Measurements from ENCODE around the gene PROM1.

PROM1 gene

DNA sequence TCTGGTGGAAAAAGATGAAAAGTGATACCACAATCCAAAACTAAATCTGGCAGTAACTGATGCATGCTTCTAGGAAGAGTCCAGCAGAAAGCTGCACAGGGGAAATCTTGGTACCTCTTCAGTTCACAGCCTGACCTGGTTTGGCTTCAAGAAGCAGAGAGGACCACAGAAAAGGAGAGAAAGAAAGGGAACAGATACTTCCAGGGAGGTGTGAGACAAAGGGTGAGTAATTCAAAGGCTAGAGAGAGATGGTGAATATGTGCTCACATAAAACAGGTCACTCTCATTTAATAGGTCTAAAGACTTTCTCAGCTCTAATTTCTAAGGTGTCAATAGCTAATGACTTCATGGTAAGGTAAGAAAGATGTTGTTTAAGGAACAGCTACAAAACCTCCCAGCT, 132.0 kb downstream of the PROM1 start:
- TF ChIP-seq, protein P1, sequence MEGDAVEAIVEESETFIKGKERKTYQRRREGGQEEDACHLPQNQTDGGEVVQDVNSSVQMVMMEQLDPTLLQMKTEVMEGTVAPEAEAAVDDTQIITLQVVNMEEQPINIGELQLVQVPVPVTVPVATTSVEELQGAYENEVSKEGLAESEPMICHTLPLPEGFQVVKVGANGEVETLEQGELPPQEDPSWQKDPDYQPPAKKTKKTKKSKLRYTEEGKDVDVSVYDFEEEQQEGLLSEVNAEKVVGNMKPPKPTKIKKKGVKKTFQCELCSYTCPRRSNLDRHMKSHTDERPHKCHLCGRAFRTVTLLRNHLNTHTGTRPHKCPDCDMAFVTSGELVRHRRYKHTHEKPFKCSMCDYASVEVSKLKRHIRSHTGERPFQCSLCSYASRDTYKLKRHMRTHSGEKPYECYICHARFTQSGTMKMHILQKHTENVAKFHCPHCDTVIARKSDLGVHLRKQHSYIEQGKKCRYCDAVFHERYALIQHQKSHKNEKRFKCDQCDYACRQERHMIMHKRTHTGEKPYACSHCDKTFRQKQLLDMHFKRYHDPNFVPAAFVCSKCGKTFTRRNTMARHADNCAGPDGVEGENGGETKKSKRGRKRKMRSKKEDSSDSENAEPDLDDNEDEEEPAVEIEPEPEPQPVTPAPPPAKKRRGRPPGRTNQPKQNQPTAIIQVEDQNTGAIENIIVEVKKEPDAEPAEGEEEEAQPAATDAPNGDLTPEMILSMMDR (IDR thresholded peaks at IDR 0.05; ENCODE audit: insufficient read depth, low read length, poor library complexity, severe bottlenecking) = no peak
- Histone ChIP-seq H3K27me3 (replicated peaks; ENCODE audit: control insufficient read depth, insufficient read depth, low read length) (no peaks in the 10 kb centered on the region), H3K4me3 (replicated peaks; ENCODE audit: low read depth, low read length) (no peak overlapping the region), H3K36me3 (ENCODE audit: control insufficient read depth, insufficient read depth, low read length) (no peaks in the 10 kb centered on the region)
- DNase-seq (ENCODE audit: extremely low read depth, insufficient read length) = no peak

DNA sequence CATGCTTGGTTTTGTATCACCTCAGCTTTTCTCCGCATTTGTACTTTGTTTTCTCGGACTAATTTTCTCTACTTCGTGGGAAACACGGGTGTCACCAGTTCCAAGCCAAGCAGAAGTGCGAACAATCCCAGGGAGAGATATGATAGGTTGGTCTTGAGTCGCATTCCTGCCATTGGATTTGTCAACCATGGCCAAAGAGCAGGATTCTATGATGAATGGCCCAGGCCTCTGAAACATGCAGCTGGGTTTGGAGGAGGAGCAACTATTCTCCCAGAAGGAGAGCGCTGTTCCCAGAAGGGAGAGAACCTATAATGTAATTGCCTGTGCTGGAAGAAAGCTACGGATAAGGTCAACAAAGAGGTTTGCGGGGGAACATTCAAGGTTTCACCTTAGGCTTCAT, 135.0 kb downstream of the PROM1 start:
- Histone ChIP-seq H3K36me3 (ENCODE audit: control insufficient read depth, insufficient read depth, low read length) (no peaks in the 10 kb centered on the region), H3K4me3 (replicated peaks; ENCODE audit: low read depth, low read length) (no peak overlapping the region), H3K27me3 (replicated peaks; ENCODE audit: control insufficient read depth, insufficient read depth, low read length) (no peaks in the 10 kb centered on the region)
- TF ChIP-seq, protein P1 (IDR thresholded peaks at IDR 0.05; ENCODE audit: insufficient read depth, low read length, poor library complexity, severe bottlenecking) = no peak
- DNase-seq (ENCODE audit: extremely low read depth, insufficient read length) = no peak

DNA sequence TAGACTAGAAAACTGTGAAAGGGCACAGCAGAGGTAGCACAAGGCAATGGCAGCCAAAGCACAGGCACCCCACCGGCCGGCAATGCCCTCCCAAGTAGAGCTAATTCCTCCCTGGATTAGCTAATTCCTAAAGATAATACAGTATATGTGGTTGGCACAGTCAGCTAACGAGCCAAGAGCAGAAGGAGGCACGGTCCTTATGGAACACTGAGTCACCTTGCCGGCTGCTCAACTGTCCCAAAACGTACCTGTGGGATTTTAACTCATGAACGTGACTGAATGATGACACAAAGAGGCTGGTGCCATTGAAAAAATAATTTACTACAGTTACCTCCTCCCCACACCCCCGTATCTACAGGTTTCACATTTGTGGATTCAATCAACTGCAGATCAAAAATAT, 136.1 kb downstream of the PROM1 start:
- TF ChIP-seq, protein P1 (IDR thresholded peaks at IDR 0.05; ENCODE audit: insufficient read depth, low read length, poor library complexity, severe bottlenecking) = no peak
- Histone ChIP-seq H3K4me3 (replicated peaks; ENCODE audit: low read depth, low read length) (no peak overlapping the region), H3K27me3 (replicated peaks; ENCODE audit: control insufficient read depth, insufficient read depth, low read length) (no peaks in the 10 kb centered on the region), H3K36me3 (ENCODE audit: control insufficient read depth, insufficient read depth, low read length) (no peaks in the 10 kb centered on the region)
- DNase-seq (ENCODE audit: extremely low read depth, insufficient read length) = no peak

DNA sequence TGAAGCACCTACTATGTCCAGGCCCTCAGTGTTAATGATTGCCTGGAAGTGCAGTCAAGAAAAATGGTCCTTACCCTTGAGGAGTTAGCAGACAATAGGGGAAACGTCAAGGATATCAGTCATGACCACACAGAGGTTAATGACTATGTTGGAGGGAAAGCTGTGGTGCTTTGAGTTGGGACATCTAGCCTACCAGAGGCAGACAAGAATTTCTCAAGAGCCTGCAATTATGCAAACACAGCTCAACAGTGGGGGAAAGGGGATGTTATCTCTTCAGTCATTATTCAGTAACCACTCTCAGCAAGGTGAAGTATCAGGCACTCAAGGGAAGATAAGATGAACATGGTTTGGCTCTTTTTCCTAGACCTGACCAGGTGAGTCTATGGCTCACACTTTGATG, 138.3 kb downstream of the PROM1 start:
- Histone ChIP-seq H3K36me3 (ENCODE audit: control insufficient read depth, insufficient read depth, low read length) (no peaks in the 10 kb centered on the region), H3K27me3 (replicated peaks; ENCODE audit: control insufficient read depth, insufficient read depth, low read length) (no peaks in the 10 kb centered on the region), H3K4me3 (replicated peaks; ENCODE audit: low read depth, low read length) (no peak overlapping the region)
- no peak for DNase-seq (ENCODE audit: extremely low read depth, insufficient read length)
- TF ChIP-seq, protein P1 (IDR thresholded peaks at IDR 0.05; ENCODE audit: insufficient read depth, low read length, poor library complexity, severe bottlenecking) = no peak

DNA sequence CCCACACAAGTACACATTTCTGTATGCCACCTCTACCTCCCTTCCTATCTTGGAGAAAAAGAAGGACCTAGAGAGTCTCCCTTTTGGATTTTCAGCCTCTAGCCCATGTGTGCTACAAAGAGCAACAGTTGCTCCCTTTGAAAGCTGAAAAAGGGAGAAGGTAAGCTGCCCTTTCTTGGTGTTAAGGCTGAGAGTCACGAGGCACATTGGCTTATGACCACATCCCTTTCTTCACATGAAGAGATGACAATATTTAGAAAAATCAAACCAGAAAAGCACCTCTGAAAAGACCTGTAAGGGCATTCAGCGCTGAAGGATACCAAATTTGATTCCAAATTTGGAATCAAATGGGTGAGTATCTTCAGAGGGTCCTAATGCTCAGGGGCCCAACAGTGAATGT, 138.9 kb downstream of the PROM1 start:
- no peak for DNase-seq (ENCODE audit: extremely low read depth, insufficient read length)
- TF ChIP-seq, protein P1 (IDR thresholded peaks at IDR 0.05; ENCODE audit: insufficient read depth, low read length, poor library complexity, severe bottlenecking) = no peak

DNA sequence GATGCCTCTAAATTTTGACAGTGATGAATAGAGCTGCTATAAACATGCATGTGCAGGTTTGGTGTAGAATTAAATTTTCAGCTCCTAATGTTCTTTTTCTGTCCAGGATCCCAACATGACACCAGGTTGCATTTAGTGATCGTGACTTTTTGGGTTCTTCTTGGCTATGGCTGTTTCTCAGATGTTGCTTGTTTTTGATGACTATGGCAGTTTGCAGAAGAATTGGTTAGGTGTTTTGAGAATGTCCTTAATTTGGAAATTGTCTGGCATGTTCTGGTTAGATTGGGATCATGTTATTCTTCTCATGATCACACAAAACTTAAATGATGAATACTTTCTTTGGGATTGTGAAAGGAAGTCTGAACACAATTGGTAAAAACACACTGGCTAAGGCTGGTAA, 141.5 kb downstream of the PROM1 start:
- H3K4me3 ChIP-seq (replicated peaks; ENCODE audit: low read depth, low read length) = no peak overlapping the region
- H3K27me3 ChIP-seq (replicated peaks; ENCODE audit: control insufficient read depth, insufficient read depth, low read length) = no peaks in the 10 kb centered on the region; the same call in 1 of the 2 replicates
- DNase-seq (ENCODE audit: extremely low read depth, insufficient read length) = no peak
- no peaks in the 10 kb centered on the region for H3K36me3 ChIP-seq (ENCODE audit: control insufficient read depth, insufficient read depth, low read length)
- TF ChIP-seq, protein P1 (IDR thresholded peaks at IDR 0.05; ENCODE audit: insufficient read depth, low read length, poor library complexity, severe bottlenecking) = no peak

More for the DNA sequence above, 138.9 kb downstream of the PROM1 start:
- no peaks in the 10 kb centered on the region; the same call in 1 of the 2 replicates for H3K27me3 ChIP-seq (replicated peaks; ENCODE audit: control insufficient read depth, insufficient read depth, low read length)
- H3K4me3 ChIP-seq (replicated peaks; ENCODE audit: low read depth, low read length) = no peak overlapping the region
- H3K36me3 ChIP-seq (ENCODE audit: control insufficient read depth, insufficient read depth, low read length) = no peaks in the 10 kb centered on the region

Data from GM06990 (cell line).